GM12874 (cell line): ENCODE data around the gene MKX.

Source experiments
- TF ChIP-seq, protein P1 (sequence below): IDR thresholded peaks from 2 replicates; pipeline ENCODE4 v1.5.1; 2011; ENCODE audit warnings: low read depth, mild to moderate bottlenecking, control low read depth, low read length, moderate library complexity; ENCODE audit not compliant: insufficient read depth

Gene MKX

GRCh38 chr10:27660268-27660667 is 85.4 kb downstream of the MKX start:
- TF ChIP-seq, protein P1, sequence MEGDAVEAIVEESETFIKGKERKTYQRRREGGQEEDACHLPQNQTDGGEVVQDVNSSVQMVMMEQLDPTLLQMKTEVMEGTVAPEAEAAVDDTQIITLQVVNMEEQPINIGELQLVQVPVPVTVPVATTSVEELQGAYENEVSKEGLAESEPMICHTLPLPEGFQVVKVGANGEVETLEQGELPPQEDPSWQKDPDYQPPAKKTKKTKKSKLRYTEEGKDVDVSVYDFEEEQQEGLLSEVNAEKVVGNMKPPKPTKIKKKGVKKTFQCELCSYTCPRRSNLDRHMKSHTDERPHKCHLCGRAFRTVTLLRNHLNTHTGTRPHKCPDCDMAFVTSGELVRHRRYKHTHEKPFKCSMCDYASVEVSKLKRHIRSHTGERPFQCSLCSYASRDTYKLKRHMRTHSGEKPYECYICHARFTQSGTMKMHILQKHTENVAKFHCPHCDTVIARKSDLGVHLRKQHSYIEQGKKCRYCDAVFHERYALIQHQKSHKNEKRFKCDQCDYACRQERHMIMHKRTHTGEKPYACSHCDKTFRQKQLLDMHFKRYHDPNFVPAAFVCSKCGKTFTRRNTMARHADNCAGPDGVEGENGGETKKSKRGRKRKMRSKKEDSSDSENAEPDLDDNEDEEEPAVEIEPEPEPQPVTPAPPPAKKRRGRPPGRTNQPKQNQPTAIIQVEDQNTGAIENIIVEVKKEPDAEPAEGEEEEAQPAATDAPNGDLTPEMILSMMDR: no peak

GRCh38 chr10:27659786-27660185 is 85.8 kb downstream of the MKX start:
- TF ChIP-seq, protein P1: no peak

- TF ChIP-seq, protein P1: no peak
Measured at GRCh38 chr10:27658788-27659187, 86.8 kb downstream of the MKX start.

GRCh38 chr10:27655296-27655695 is 90.3 kb downstream of the MKX start:
- TF ChIP-seq, protein P1: no peak

DNA sequence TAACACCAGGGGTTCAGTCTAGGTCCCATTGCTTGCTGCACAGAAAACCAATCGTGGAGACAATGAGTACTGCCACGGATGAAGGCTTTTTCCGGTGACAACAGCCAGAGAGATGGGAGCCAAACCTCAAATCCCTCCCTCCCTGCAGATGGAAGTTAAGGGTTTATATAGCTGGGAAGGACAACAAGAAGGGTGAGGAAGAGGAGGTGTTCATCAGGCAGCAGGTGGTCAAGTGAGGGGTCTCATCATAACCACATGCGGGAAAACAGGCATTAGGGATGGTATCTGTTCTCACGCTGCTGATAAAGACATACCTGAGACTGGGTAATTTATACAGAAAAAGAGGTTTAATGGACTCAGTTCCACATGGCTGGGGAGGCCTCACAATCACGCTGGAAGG is 91.3 kb downstream of the MKX start:
- TF ChIP-seq, protein P1: no peak

DNA sequence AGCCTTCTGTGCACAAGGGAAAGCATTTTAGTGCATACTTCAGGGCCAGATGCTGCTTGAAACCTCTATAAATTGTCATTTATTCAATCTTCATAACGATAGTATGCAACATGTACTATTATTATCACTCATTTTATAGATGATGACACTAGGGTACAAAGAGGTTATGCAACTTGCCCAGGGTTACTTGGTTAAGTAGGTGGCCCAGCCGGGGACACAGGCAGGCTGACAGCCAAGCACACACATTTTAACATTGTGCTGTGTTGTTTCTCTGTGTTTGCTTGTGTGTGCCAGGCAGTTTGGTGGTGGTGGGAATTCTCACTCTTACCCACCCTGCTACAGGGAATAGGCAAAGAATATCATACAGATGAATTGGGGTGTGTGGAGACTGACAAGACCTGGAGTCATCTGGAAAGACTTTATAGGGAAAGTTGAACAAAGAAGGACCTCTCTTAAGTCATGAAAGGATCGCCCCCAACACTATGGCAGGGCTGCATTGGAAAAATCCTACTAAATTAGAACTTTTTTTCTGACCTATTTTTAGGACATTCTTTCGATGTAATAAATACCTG is 98.9 kb downstream of the MKX start:
- TF ChIP-seq, protein P1: no peak

DNA sequence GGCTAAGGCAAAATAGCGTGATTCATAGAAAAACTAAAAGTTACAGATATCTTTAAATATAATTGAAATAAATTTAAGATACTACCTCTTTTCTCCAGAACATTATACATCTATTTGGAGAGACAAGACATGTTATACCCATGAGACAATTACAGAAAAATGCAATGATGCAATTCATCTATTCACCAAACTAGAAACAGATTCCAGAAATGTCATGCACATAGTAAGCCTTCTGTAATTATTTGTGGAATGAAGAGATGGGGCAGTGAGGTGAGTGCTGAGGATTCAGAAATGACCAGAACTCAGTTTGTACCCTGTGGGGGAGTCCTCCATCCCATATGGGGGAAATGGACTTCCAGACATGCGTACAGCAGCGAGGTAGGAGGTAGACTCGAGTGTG is 99.4 kb downstream of the MKX start:
- TF ChIP-seq, protein P1: no peak

- TF ChIP-seq, protein P1: no peak
Measured at GRCh38 chr10:27644307-27644939, 101.2 kb downstream of the MKX start.
